ENCODE data around the gene SYT1. TPM values are rescaled to one million over a fixed set of nuclear protein-coding genes. Genes with fewer than 3 reads are reported as not detected.
A peak's percentile ranks its signal among the peaks of the same experiment; 100 is the strongest.

The SYT1 gene
- total RNA-seq, 1 donor from 2014 or later, result 33.2 TPM

DNA sequence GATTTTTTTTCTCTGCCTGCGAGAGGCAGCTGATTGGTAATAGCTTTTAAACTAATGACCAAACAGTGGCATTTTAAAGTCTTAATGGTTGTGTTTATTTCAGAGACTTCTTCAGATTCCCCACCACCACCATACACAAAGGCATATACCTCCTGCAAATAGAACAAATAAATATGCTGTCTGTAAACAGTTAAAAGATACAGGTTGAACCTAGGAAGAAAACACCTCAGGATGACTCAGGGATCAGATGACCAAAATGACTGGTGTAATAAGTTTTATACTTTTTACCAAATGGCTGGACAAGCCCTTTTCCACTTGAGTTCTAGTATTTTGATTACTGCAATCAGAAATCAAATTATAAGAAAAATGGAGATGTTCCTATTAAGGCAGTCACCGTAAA lies 462.1 kb downstream of the SYT1 start:
- H3K9me3 ChIP-seq (ENCODE audit: insufficient read depth, low read depth, low read length), result no peaks in the 10 kb centered on the region
- FAIRE-seq (no peak), DNase-seq (ENCODE audit: low read depth) (no peak)
- no peaks in the 10 kb centered on the region for H3K27me3 Mint-ChIP-seq (ENCODE audit: low read depth, unreplicated experiment)
- H3K9me3 Mint-ChIP-seq (ENCODE audit: unreplicated experiment), result no peaks in the 10 kb centered on the region
- H3K4me2 ChIP-seq (ENCODE audit: low read length), result no peak overlapping the region
- H3K4me3 Mint-ChIP-seq (ENCODE audit: unreplicated experiment), result no peak overlapping the region
- no peak overlapping the region for H3K9ac ChIP-seq (ENCODE audit: low read length)
- H3K4me1 Mint-ChIP-seq (ENCODE audit: low read depth, unreplicated experiment), result no peaks in the 10 kb centered on the region
- H3K36me3 Mint-ChIP-seq (ENCODE audit: low read depth, unreplicated experiment), result no peaks in the 10 kb centered on the region
- no peaks in the 10 kb centered on the region for H3K4me1 ChIP-seq (ENCODE audit: insufficient read depth, low read length)
- no peaks in the 10 kb centered on the region for H3K79me2 ChIP-seq (ENCODE audit: insufficient read depth, low read length)
- no peak overlapping the region for H3K4me3 ChIP-seq (ENCODE audit: insufficient read depth, low read depth, low read length)
- no peak overlapping the region for H2AFZ ChIP-seq (ENCODE audit: low read depth, low read length)
- no peak overlapping the region for H3K27ac ChIP-seq (ENCODE audit: low read depth, low read length)
- TF ChIP-seq CTCF (IDR thresholded peaks at IDR 0.05; ENCODE audit: insufficient read depth, low read depth, low read length) (no peak), EZH2 (IDR thresholded peaks at IDR 0.05; ENCODE audit: insufficient read depth, low read length) (no peak)
- H3K27ac Mint-ChIP-seq (ENCODE audit: unreplicated experiment), result no peak overlapping the region
- no peaks in the 10 kb centered on the region for H3K27me3 ChIP-seq (ENCODE audit: insufficient read depth, low read length)
- H3K36me3 ChIP-seq (ENCODE audit: insufficient read depth, low read length), result no peaks in the 10 kb centered on the region
- no peaks in the 10 kb centered on the region for H4K20me1 ChIP-seq (ENCODE audit: insufficient read depth, low read length)

- Histone ChIP-seq H3K79me2 (ENCODE audit: insufficient read depth, low read length) (no peaks in the 10 kb centered on the region), H3K4me3 (ENCODE audit: insufficient read depth, low read depth, low read length) (no peak overlapping the region), H3K27ac (ENCODE audit: low read depth, low read length) (no peak overlapping the region), H2AFZ (ENCODE audit: low read depth, low read length) (no peak overlapping the region), H3K9ac (ENCODE audit: low read length) (no peak overlapping the region), H3K9me3 (ENCODE audit: insufficient read depth, low read depth, low read length) (no peaks in the 10 kb centered on the region), H4K20me1 (ENCODE audit: insufficient read depth, low read length) (no peaks in the 10 kb centered on the region), H3K4me2 (ENCODE audit: low read length) (no peak overlapping the region), H3K27me3 (ENCODE audit: insufficient read depth, low read length) (no peaks in the 10 kb centered on the region), H3K4me1 (ENCODE audit: insufficient read depth, low read length) (no peaks in the 10 kb centered on the region), H3K36me3 (ENCODE audit: insufficient read depth, low read length) (no peaks in the 10 kb centered on the region)
- H3K9me3 Mint-ChIP-seq (ENCODE audit: unreplicated experiment), result no peaks in the 10 kb centered on the region
- H3K27me3 Mint-ChIP-seq (ENCODE audit: low read depth, unreplicated experiment), result no peaks in the 10 kb centered on the region
- peaks cover 2% of the 10 kb centered on the region for H3K36me3 Mint-ChIP-seq (ENCODE audit: low read depth, unreplicated experiment)
- TF ChIP-seq CTCF (IDR thresholded peaks at IDR 0.05; ENCODE audit: insufficient read depth, low read depth, low read length), result no peak
- no peak for TF ChIP-seq EZH2 (IDR thresholded peaks at IDR 0.05; ENCODE audit: insufficient read depth, low read length)
- FAIRE-seq, result no peak
- no peak for DNase-seq (ENCODE audit: low read depth)
- no peak overlapping the region for H3K4me3 Mint-ChIP-seq (ENCODE audit: unreplicated experiment)
- H3K27ac Mint-ChIP-seq (ENCODE audit: unreplicated experiment), result no peak overlapping the region
- no peaks in the 10 kb centered on the region for H3K4me1 Mint-ChIP-seq (ENCODE audit: low read depth, unreplicated experiment)
Measured at GRCh38 chr12:79327465-79327864, 462.9 kb downstream of the SYT1 start.

DNA sequence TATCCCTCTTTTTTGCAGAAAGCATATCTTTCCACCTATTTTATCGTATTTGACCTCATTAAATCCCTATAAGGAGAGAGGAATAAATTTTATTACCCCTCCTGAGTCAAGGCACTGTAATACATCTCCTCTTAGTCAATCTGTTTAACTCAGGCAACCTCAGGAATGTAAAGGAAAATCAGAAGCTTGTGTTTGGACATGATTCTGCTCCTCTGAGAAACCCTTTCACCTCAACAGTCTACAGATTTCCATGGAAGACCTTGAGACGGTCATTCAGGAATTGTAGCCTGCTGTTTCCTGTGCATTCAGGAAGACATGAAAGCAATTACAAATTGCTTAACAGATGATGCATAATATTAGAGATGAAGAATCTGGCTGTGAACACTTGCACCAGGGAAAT lies 465.4 kb downstream of the SYT1 start:
- Mint-ChIP-seq H3K4me1 (ENCODE audit: low read depth, unreplicated experiment) (no peaks in the 10 kb centered on the region), H3K9me3 (ENCODE audit: unreplicated experiment) (no peaks in the 10 kb centered on the region), H3K36me3 (ENCODE audit: low read depth, unreplicated experiment) (peaks cover 2% of the 10 kb centered on the region), H3K27me3 (ENCODE audit: low read depth, unreplicated experiment) (no peaks in the 10 kb centered on the region), H3K4me3 (ENCODE audit: unreplicated experiment) (no peak overlapping the region), H3K27ac (ENCODE audit: unreplicated experiment) (no peak overlapping the region)
- Histone ChIP-seq H3K36me3 (ENCODE audit: insufficient read depth, low read length) (no peaks in the 10 kb centered on the region), H3K4me3 (ENCODE audit: insufficient read depth, low read depth, low read length) (no peak overlapping the region), H3K27ac (ENCODE audit: low read depth, low read length) (no peak overlapping the region), H3K4me2 (ENCODE audit: low read length) (no peak overlapping the region), H3K9me3 (ENCODE audit: insufficient read depth, low read depth, low read length) (no peaks in the 10 kb centered on the region), H3K79me2 (ENCODE audit: insufficient read depth, low read length) (no peaks in the 10 kb centered on the region), H3K27me3 (ENCODE audit: insufficient read depth, low read length) (no peaks in the 10 kb centered on the region), H4K20me1 (ENCODE audit: insufficient read depth, low read length) (no peaks in the 10 kb centered on the region), H3K9ac (ENCODE audit: low read length) (no peak overlapping the region), H2AFZ (ENCODE audit: low read depth, low read length) (no peak overlapping the region), H3K4me1 (ENCODE audit: insufficient read depth, low read length) (no peaks in the 10 kb centered on the region)
- no peak for TF ChIP-seq CTCF (IDR thresholded peaks at IDR 0.05; ENCODE audit: insufficient read depth, low read depth, low read length)
- no peak for TF ChIP-seq EZH2 (IDR thresholded peaks at IDR 0.05; ENCODE audit: insufficient read depth, low read length)
- peak; percentile 40 for DNase-seq (ENCODE audit: low read depth)
- no peak for FAIRE-seq

All from astrocyte (in vitro differentiated cells and primary cell).